HG02938 (cell line): ENCODE measurements around the gene VPS52.
"Not testable (repeated sequence)": the region's sequence is repeated elsewhere in the genome, so short reads cannot be mapped to it uniquely, and the experiment has no call there.

ENCODE experiments used
- ATAC-seq: cut with Tn5 transposase; IDR thresholded peaks from one replicate; pipeline ENCODE4 v1.9.1; 2021; ENCODE audit warnings: mild to moderate bottlenecking, moderate library complexity; ENCODE audit not compliant: unreplicated experiment

VPS52 gene

GRCh38 chr6:33304216-33304615, 32.5 kb upstream of the VPS52 start:
- ATAC-seq, result no peak

DNA sequence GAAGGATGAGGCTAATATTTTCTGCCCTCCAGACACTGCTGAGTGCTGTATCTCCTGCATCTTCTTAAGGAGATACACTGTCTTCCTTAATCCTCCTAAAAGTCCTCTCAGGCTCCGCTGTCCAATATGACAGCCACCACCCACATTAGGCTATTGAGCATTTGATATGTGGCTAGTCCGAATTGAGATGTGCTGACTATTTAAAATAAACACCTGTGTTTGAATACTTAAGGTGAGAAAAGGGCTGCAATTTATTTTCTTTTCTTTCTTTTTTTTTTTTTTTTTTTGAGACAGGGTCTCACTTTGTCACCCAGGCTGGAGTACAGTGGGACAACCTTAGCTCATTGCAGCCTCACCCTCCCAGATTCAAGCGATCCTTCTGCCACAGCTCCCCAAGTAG, 30.2 kb upstream of the VPS52 start:
- ATAC-seq, result no peak

GRCh38 chr6:33299237-33299944, 27.7 kb upstream of the VPS52 start:
- ATAC-seq, result peak; percentile 74

DNA sequence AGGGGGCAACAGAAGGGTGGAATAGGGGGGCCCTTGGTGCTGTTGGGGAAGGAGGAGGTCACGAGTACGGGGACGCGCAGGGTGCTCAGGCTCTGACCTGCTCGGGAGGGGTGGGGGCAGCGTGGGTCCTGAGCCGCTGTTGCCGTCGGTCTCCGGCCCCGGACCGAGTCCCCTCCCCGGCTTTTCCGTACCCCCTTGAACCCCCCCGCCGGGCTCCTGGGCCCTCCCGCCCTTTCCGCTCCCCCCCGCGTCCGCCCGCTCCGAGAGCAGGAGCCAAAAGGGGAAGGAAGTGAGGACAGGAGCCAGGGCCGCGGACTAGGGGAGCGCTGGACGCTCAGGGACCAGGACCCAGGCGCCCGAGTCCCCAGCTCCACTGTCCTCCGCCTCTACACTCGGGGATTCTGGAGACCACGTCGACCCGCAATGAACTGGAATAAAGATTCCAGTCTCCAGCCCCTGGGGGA, 27.1 kb upstream of the VPS52 start, which contains the start of gene RGL2:
TSS of gene RGL2 (minus strand) at position 170 of the 464 bp plus-strand sequence. CDS start 332 bp downstream, outside the sequence.
- peak; percentile 19 for ATAC-seq

GRCh38 chr6:33297956-33298772, 26.5 kb upstream of the VPS52 start:
- no peak for ATAC-seq

GRCh38 chr6:33297406-33297955, 25.8 kb upstream of the VPS52 start:
- ATAC-seq, result no peak

GRCh38 chr6:33296797-33297405, 25.2 kb upstream of the VPS52 start:
- ATAC-seq, result no peak

GRCh38 chr6:33295621-33296369, 24.1 kb upstream of the VPS52 start:
- ATAC-seq, result no peak

DNA sequence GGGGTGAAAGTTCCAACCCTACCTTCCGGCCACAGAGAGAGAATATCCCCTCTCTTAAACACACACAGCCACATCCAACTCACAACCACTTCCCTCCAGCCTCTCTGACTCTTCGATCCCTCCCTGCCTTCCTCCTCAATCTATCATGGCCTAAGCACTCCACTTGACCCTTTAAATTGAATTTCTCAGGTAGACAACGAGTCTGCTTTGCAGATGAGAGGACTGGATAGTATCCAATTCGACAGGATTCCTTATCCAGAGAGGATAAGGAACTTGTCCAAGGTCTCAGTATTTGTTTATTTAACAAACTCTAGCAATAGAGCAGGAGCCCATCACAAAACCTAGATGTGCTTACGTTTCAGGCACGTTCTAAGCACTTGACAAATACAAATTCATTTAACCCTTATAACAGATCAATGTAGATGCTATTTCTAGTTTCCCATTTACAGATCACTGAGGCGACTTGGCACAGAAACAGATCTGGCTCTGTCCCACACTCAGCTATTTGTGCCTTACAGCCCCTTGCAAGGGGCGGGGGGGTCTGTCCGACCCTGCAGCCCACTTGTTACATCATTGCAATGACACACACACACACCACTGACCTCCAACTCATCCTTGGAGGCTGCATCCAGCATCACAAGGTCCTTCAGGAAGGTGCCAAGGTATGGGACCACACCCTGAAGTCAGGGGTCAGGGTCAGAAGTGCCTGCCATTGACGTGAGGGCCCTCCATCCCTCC, 22.6 kb upstream of the VPS52 start:
- ATAC-seq, result no peak

DNA sequence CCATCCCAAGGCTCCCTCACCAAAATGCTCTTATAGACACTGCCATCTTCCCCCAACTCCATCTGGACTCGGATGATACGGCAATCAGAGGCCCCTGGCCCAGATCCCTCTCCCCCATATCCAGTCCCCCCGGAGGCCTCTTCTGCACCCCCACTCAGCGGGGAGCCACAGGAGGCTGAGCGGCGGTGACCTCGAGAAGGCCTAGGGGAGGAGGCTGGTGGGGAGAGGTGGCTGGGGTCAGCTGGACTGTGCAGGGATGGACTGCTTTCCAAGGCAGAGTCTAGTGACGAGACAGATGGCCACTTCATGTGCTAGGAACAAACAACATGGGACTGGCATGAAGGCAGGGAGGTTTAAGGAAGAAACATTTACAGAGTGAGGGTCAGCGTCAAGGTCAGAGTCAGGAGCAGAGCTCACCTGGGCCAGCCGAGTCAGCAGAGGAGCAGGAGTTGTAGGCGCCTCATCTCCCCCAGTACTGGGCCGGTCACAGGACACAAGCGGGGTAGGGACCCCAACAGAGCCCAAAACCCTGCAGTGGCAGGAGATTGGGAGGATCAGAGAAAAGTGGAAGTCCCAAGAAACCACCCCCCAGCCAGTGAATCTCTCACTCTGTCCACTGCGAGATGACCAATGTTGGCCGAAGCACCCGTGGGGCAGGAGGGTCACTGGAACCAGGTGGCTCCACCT, 21.5 kb upstream of the VPS52 start:
- ATAC-seq, result no peak

- no peak for ATAC-seq
Measured at GRCh38 chr6:33290459-33290858, 18.8 kb upstream of the VPS52 start.

DNA sequence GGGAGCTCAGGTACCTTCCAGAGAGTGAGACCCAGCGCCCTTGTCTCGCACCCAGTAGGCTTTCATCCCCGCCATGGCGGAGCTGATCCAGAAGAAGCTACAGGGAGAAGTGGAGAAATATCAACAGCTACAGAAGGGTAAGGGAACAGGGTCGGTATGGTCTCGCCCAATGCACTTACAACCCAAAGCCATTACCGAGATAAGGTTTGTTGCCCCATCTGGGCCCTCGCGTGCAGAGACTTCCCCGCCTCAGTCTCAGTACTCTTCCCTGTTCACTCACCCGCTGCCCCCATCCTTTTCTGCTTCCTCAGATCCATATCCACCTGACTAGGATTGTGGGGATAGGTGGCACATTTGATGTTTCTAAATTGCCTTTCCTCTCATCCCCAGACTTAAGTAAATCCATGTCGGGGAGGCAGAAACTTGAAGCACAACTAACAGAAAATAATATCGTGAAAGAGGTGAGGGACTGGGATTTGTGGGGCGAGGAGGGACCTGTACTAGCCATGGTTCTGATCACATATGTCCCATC, 18.2 kb upstream of the VPS52 start:
- no peak for ATAC-seq

DNA sequence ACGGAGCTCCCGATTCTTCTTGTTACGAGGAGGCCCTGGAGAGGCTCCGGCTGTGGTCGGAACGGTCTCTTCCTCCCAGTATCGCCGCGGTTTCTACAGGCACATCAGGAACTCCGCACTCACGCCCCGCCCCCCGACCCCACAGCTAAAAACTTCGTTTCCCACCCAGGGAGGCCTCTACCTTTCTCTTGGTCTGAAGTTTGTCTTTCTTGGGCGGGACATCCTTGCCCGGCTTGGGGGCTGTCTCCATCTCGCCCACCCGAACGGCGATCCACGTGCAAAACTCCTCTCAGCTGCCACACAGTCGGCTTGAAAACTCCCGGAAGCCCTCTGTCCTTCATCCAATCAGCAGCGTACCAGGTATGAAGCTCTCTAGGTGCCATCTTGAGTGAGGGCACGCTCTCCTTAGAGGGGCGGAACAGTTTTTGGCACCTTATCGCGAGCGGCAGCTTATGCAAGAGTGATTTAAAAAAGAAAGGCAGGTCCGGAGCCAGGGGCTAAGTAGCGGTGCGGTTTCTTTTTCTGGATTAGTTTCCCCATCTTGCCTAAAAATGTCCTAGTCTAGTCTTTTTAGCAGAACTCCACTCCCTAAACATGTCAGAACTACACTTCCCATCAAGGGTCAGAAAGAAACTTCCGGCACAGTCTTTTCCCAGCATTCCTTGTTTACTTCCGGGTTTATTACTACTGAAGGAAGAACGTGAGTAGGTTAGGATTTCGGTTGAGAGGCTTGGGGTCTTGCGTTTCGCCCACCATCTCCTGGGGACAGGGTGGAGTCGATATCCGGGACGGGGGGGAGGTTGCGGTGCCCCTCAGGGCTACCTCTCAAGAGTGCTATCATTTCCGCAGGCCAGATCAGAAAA, 17.5 kb upstream of the VPS52 start, which contains the start of the genes PFDN6 and WDR46:
TSS of gene PFDN6 (plus strand) at position 681 of the 863 bp plus-strand sequence. CDS start 256 bp downstream, outside the sequence.
TSS of gene WDR46 (minus strand) at position 319 of the 863 bp plus-strand sequence. CDS start at position 250, 69 bp downstream.
- ATAC-seq, result peak; percentile 83

DNA sequence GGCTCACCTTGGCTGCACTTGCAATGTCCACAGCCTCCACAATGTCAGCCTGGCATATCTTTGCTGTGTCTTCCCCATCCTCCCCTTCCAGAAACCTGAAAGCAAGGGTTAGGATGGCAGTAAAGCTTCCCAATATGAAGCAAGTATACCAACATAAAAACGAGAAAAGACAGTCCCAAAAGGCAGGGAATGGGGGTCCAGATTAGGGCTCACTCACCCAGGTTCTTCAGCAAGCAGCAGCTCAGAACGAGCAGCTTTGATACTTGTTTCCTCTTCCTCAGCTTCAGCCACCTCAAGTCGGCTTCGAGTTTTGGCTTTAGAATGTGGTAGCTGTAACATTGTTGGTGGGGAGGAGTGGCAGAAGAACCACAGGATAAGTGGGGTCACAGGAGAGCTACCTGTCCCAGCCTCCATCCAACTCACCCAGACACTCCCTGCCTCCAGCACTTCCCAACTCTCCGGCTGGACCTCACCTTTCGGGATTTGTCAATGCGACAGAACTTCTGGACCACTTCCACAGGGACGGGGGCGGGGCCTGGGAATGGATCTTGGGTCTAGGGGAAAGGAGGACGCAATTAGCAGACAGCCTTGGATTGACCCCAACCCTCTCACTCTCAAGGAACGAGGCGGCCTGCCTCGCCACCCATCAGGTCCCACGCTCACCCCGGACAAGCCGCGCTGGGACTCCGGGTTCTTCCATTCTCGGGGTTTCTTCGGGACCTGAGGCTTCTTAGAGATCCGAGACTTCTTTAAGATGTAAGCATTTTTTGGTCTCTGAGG, 16.7 kb upstream of the VPS52 start:
- no peak for ATAC-seq

- ATAC-seq, result no peak
Measured at GRCh38 chr6:33286946-33287914, 15.6 kb upstream of the VPS52 start.

GRCh38 chr6:33285214-33285613, 13.5 kb upstream of the VPS52 start:
- not testable (repeated sequence) for ATAC-seq
